Activated CD4-positive, alpha-beta T cell treated with anti-CD3 and anti-CD28 coated beads, Interleukin-2, amount 50 U/mL, for 24 hours (primary cell): ENCODE results near the gene ITLN1.
"Not testable (repeated sequence)": the region's sequence is repeated elsewhere in the genome, so short reads cannot be mapped to it uniquely, and the experiment has no call there.

Source experiments
- DNase-seq, 2 donors: peaks; one replicate each; pipeline ENCODE4 v3.0.0-alpha.2; 2020; ENCODE audit warnings: low read depth in 1 of 2, low spot score in 1 of 2

ITLN1 gene

GRCh38 chr1:160885042-160885441 lies at the start of gene ITLN1:
Gene ITLN1 (minus strand): TSS chr1:160885180. CDS start chr1:160884877, 303 bp downstream.
- no peak for DNase-seq

- DNase-seq = not testable (repeated sequence)
Observed at GRCh38 chr1:160933305-160933704, 48.3 kb upstream of the ITLN1 start.

GRCh38 chr1:160925652-160926244 lies 40.8 kb upstream of the ITLN1 start:
- no peak for DNase-seq

- no peak for DNase-seq
Observed at GRCh38 chr1:160924791-160925651, 40.0 kb upstream of the ITLN1 start.

- no peak for DNase-seq
Observed at GRCh38 chr1:160916666-160917065, 31.7 kb upstream of the ITLN1 start.

- DNase-seq = not testable (repeated sequence)
Observed at GRCh38 chr1:160913229-160913628, 28.2 kb upstream of the ITLN1 start.

- DNase-seq = no peak
Observed at GRCh38 chr1:160911925-160912324, 26.9 kb upstream of the ITLN1 start.

- DNase-seq = no peak
Observed at GRCh38 chr1:160911441-160911840, 26.5 kb upstream of the ITLN1 start.

- DNase-seq = no peak
Observed at GRCh38 chr1:160910170-160910750, 25.3 kb upstream of the ITLN1 start.

GRCh38 chr1:160907976-160908375 lies 23.0 kb upstream of the ITLN1 start:
- no peak for DNase-seq

GRCh38 chr1:160905617-160905989 lies 20.6 kb upstream of the ITLN1 start:
- no peak for DNase-seq

GRCh38 chr1:160904783-160905616 lies 20.0 kb upstream of the ITLN1 start:
- no peak for DNase-seq

GRCh38 chr1:160902251-160902650 lies 17.3 kb upstream of the ITLN1 start:
- not testable (repeated sequence) for DNase-seq

GRCh38 chr1:160901768-160902167 lies 16.8 kb upstream of the ITLN1 start:
- DNase-seq = no peak

GRCh38 chr1:160900683-160901082 lies 15.7 kb upstream of the ITLN1 start:
- DNase-seq = not testable (repeated sequence)

GRCh38 chr1:160894368-160895135 lies 9.6 kb upstream of the ITLN1 start:
- DNase-seq = not testable (repeated sequence)

GRCh38 chr1:160891474-160891873 lies 6.5 kb upstream of the ITLN1 start:
- no peak for DNase-seq

- no peak for DNase-seq
Observed at GRCh38 chr1:160888926-160889325, 3.9 kb upstream of the ITLN1 start.

- DNase-seq = no peak
Observed at GRCh38 chr1:160887071-160887470, 2.1 kb upstream of the ITLN1 start.

- DNase-seq = no peak
Observed at GRCh38 chr1:160884579-160884978, 401 bp downstream of the ITLN1 start.
